DOHH2 (cell line): ENCODE results near the gene FOSL2.

Experiments used
- H3F3A ChIP-seq: fragments of 200-600 bp; sonication (generic), shearing (Covaris generic); 2 replicates; pipeline ENCODE4 v1.6.0; 2016; ENCODE audit warnings: antibody characterized with exemption, mild to moderate bottlenecking; ENCODE audit not compliant: control insufficient read depth, insufficient read depth
- H3K27ac ChIP-seq: fragments of 200-600 bp; sonication (generic); 2 replicates; pipeline ENCODE4 v1.5.1; 2014; ENCODE audit warnings: low read depth, mild to moderate bottlenecking, low read length, moderate library complexity
- H3K27me3 ChIP-seq: fragments of 200-600 bp; sonication (generic); 2 replicates; pipeline ENCODE4 v1.6.1; 2014; ENCODE audit warnings: mild to moderate bottlenecking, low read length, mixed read lengths; ENCODE audit not compliant: control insufficient read depth
- H3K36me3 ChIP-seq: fragments of 200-600 bp; sonication (generic); 2 replicates; pipeline ENCODE4 v1.6.1; 2014; ENCODE audit warnings: mild to moderate bottlenecking, low read length, moderate library complexity, mixed read lengths; ENCODE audit not compliant: control insufficient read depth
- H3K4me1 ChIP-seq: fragments of 200-600 bp; sonication (generic); 2 replicates; pipeline ENCODE4 v1.6.1; 2014; ENCODE audit warnings: mild to moderate bottlenecking, low read length, mixed read lengths; ENCODE audit not compliant: control insufficient read depth
- H3K4me2 ChIP-seq: fragments of 200-600 bp; sonication (generic); 2 replicates; pipeline ENCODE4 v1.6.0; 2014; ENCODE audit warnings: mild to moderate bottlenecking, low read length, moderate library complexity
- H3K4me3 ChIP-seq: fragments of 200-600 bp; sonication (generic); 2 replicates; pipeline ENCODE4 v1.5.1; 2014; ENCODE audit warnings: mild to moderate bottlenecking, low read length, mixed read lengths
- H3K79me2 ChIP-seq: fragments of 200-600 bp; sonication (generic); 2 replicates; pipeline ENCODE4 v1.6.1; 2014; ENCODE audit warnings: mild to moderate bottlenecking, low read length, mixed read lengths; ENCODE audit not compliant: control insufficient read depth
- H3K9me2 ChIP-seq: fragments of 200-600 bp; sonication (generic); replicated peaks from 2 replicates; pipeline ENCODE4 v1.6.1; 2014; ENCODE audit warnings: mild to moderate bottlenecking, low read length, mixed read lengths; ENCODE audit not compliant: control insufficient read depth
- H3K9me3 ChIP-seq: fragments of 200-600 bp; sonication (generic); 2 replicates; pipeline ENCODE4 v1.6.1; 2014; ENCODE audit warnings: antibody characterized with exemption, low read length, mixed read lengths; ENCODE audit not compliant: control insufficient read depth, insufficient read depth
- H4K20me1 ChIP-seq: fragments of 200-600 bp; sonication (generic); 2 replicates; pipeline ENCODE4 v1.6.0; 2014; ENCODE audit warnings: low read depth, mild to moderate bottlenecking, antibody characterized with exemption, low read length, moderate library complexity; ENCODE audit not compliant: control insufficient read depth, insufficient read depth
- CTCF ChIP-seq: fragments of 200-600 bp; sonication (generic); IDR thresholded peaks from one replicate; pipeline ENCODE4 v1.5.1; 2014; ENCODE audit warnings: antibody characterized with exemption, mild to moderate bottlenecking, low read depth, low read length; ENCODE audit not compliant: poor library complexity, severe bottlenecking
- EZH2phosphoT487 ChIP-seq: fragments of 200-600 bp; sonication (generic); IDR thresholded peaks from 2 replicates; pipeline ENCODE4 v1.6.1; 2017; ENCODE audit warnings: borderline replicate concordance, mild to moderate bottlenecking, antibody characterized with exemption, low read length, moderate library complexity, mixed read lengths

FOSL2 gene

GRCh38 chr2:28450901-28451565 is 58.4 kb downstream of the FOSL2 start:
- no peaks in the 10 kb centered on the region for H3K9me2 ChIP-seq
- TF ChIP-seq EZH2phosphoT487 (no peak), CTCF (no peak)
- H3K4me1 ChIP-seq = no peaks in the 10 kb centered on the region
- H3K36me3 ChIP-seq = no peaks in the 10 kb centered on the region
- no peak overlapping the region for H3K27ac ChIP-seq
- no peak overlapping the region for H3K4me2 ChIP-seq
- H3K9me3 ChIP-seq = no peaks in the 10 kb centered on the region
- H3K4me3 ChIP-seq = no peak overlapping the region
- no peaks in the 10 kb centered on the region for H3K79me2 ChIP-seq
- H3K27me3 ChIP-seq = no peaks in the 10 kb centered on the region
- no peaks in the 10 kb centered on the region for H4K20me1 ChIP-seq
- no peaks in the 10 kb centered on the region for H3F3A ChIP-seq

- no peaks in the 10 kb centered on the region for H4K20me1 ChIP-seq
- H3K4me2 ChIP-seq = no peak overlapping the region
Observed at GRCh38 chr2:28451793-28452533, 59.3 kb downstream of the FOSL2 start.

GRCh38 chr2:28452534-28453081 is 60.0 kb downstream of the FOSL2 start:
- TF ChIP-seq EZH2phosphoT487 = no peak
- peak; percentile 94 for TF ChIP-seq CTCF

More at GRCh38 chr2:28451793-28452533, 59.3 kb downstream of the FOSL2 start:
- no peaks in the 10 kb centered on the region for H3K27me3 ChIP-seq
- H3K9me2 ChIP-seq = no peaks in the 10 kb centered on the region
- H3F3A ChIP-seq = no peaks in the 10 kb centered on the region
- H3K4me1 ChIP-seq = no peaks in the 10 kb centered on the region
- H3K9me3 ChIP-seq = no peaks in the 10 kb centered on the region
- no peaks in the 10 kb centered on the region for H3K79me2 ChIP-seq
- no peak overlapping the region for H3K4me3 ChIP-seq
- H3K36me3 ChIP-seq = no peaks in the 10 kb centered on the region
- TF ChIP-seq EZH2phosphoT487 (no peak), CTCF (no peak)
- no peak overlapping the region for H3K27ac ChIP-seq

More at GRCh38 chr2:28452534-28453081, 60.0 kb downstream of the FOSL2 start:
- Histone ChIP-seq H3F3A (no peaks in the 10 kb centered on the region), H3K27me3 (no peaks in the 10 kb centered on the region), H3K4me1 (no peaks in the 10 kb centered on the region), H3K9me2 (no peaks in the 10 kb centered on the region), H3K9me3 (no peaks in the 10 kb centered on the region), H3K4me3 (no peak overlapping the region), H3K4me2 (no peak overlapping the region), H4K20me1 (no peaks in the 10 kb centered on the region), H3K27ac (no peak overlapping the region), H3K36me3 (no peaks in the 10 kb centered on the region), H3K79me2 (no peaks in the 10 kb centered on the region)
